Progenitor cell of endocrine pancreas (in vitro differentiated cells): ENCODE measurements around the gene OS9. TPM values are rescaled to one million over a fixed set of nuclear protein-coding genes. Genes with fewer than 3 reads are reported as not detected.

Source experiments
- DNase-seq: peaks from one replicate; pipeline ENCODE4 v3.0.0; 2021; ENCODE audit warnings: low spot score; ENCODE audit not compliant: unreplicated experiment
- H3K27ac Mint-ChIP-seq: 2 replicates; pipeline ENCODE4 v1.8.0; 2021; ENCODE audit warnings: mild to moderate bottlenecking, moderate library complexity, mixed read lengths
- H3K27me3 Mint-ChIP-seq: 2 replicates; pipeline ENCODE4 v1.8.0; 2021; ENCODE audit warnings: mixed read lengths
- H3K36me3 Mint-ChIP-seq: 2 replicates; pipeline ENCODE4 v1.8.0; 2022; ENCODE audit warnings: mixed read lengths; ENCODE audit not compliant: insufficient read depth
- H3K4me1 Mint-ChIP-seq: 2 replicates; pipeline ENCODE4 v1.8.0; 2021; ENCODE audit warnings: low read depth, mixed read lengths
- H3K4me3 Mint-ChIP-seq: 2 replicates; pipeline ENCODE4 v1.8.0; 2021; ENCODE audit warnings: low read depth, mild to moderate bottlenecking, moderate library complexity, mixed read lengths
- H3K9me3 Mint-ChIP-seq: 2 replicates; pipeline ENCODE4 v1.8.0; 2021; ENCODE audit warnings: low read depth, mixed read lengths
- total RNA-seq: library from RNA; stranded (reverse); gene quantifications from 2 replicates; pipeline ENCODE4 v1.2.1, GENCODE V29; 2021
- TF ChIP-seq, protein P1 (sequence below): fragments of 200-600 bp; sonication (generic); IDR thresholded peaks from one replicate; pipeline ENCODE4 v1.5.0; 2021; ENCODE audit warnings: antibody characterized with exemption, mild to moderate bottlenecking; ENCODE audit not compliant: unreplicated experiment

The OS9 gene
- total RNA-seq, 1 donor from 2014 or later, result 204 TPM

DNA sequence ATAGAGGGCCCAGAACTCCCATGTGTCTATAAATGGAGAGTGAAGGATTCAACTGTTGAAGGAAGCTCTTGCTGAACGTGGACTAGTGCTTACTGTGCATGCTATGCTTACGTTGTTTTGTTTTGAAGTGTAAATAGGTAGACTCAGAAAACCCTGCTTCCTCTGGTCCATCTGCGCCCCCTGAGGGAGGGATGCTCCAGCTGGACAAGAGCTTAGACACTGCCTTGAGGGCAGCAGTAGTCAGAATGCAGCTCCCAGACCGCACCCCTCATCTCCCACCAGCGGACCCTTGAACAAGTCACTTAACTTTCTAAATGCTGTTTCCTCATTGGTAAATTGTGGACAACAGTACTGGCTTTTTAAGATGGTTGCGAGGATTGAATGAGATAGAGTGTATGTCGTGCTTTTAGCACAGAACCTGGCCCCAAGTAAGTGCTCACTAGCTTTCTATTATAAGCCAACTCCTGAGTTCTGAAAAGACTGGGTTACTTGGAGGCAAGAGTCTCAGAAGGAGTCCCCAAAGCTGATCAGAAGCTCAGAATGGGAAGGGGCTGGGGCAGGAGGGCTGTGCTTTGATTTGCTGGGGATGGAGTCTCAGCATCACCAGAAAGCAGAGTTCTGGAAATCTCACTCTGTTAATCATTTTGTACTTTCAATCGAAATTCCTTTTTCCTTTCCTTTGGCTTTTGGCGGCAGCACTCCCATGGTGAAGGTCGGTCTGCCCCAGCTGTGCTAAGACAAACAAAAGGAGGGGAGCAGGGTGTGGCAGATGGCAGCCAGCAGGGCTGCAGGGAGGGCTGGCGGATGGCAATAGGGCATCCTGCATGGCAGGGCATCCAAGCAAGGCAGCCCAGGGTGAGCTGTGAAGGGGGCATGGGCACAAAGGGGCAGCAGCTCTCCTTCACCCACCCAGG, 29.0 kb downstream of the OS9 start:
- Mint-ChIP-seq H3K4me1 (peaks cover 5% of the 10 kb centered on the region), H3K4me3 (no peak overlapping the region), H3K27me3 (peaks cover 48% of the 10 kb centered on the region), H3K27ac (no peak overlapping the region), H3K9me3 (no peaks in the 10 kb centered on the region), H3K36me3 (peaks cover 13% of the 10 kb centered on the region)
- TF ChIP-seq, protein P1, sequence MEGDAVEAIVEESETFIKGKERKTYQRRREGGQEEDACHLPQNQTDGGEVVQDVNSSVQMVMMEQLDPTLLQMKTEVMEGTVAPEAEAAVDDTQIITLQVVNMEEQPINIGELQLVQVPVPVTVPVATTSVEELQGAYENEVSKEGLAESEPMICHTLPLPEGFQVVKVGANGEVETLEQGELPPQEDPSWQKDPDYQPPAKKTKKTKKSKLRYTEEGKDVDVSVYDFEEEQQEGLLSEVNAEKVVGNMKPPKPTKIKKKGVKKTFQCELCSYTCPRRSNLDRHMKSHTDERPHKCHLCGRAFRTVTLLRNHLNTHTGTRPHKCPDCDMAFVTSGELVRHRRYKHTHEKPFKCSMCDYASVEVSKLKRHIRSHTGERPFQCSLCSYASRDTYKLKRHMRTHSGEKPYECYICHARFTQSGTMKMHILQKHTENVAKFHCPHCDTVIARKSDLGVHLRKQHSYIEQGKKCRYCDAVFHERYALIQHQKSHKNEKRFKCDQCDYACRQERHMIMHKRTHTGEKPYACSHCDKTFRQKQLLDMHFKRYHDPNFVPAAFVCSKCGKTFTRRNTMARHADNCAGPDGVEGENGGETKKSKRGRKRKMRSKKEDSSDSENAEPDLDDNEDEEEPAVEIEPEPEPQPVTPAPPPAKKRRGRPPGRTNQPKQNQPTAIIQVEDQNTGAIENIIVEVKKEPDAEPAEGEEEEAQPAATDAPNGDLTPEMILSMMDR, result no peak
- no peak for DNase-seq

DNA sequence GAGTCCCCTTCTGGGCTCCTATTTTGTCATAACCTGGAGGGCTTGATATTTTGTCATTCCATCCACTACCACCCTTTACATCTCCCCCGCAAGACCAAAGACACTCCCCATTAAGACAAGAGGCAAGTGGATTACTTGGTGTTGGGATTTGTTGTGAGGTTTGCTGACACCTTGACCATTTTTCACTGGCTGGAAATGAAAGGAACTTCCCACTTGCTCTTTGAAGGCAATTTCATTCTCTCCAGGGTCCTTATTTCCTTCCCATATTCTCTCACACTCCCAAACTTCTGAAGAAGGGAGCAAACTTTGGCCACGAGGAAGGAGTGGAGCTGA, 29.7 kb downstream of the OS9 start:
- DNase-seq, result no peak
- no peaks in the 10 kb centered on the region for H3K9me3 Mint-ChIP-seq
- peaks cover 5% of the 10 kb centered on the region for H3K4me1 Mint-ChIP-seq
- TF ChIP-seq, protein P1, result no peak
- H3K27me3 Mint-ChIP-seq, result peaks cover 55% of the 10 kb centered on the region
- H3K4me3 Mint-ChIP-seq, result no peak overlapping the region
- H3K36me3 Mint-ChIP-seq, result peaks cover 9% of the 10 kb centered on the region
- H3K27ac Mint-ChIP-seq, result no peak overlapping the region

DNA sequence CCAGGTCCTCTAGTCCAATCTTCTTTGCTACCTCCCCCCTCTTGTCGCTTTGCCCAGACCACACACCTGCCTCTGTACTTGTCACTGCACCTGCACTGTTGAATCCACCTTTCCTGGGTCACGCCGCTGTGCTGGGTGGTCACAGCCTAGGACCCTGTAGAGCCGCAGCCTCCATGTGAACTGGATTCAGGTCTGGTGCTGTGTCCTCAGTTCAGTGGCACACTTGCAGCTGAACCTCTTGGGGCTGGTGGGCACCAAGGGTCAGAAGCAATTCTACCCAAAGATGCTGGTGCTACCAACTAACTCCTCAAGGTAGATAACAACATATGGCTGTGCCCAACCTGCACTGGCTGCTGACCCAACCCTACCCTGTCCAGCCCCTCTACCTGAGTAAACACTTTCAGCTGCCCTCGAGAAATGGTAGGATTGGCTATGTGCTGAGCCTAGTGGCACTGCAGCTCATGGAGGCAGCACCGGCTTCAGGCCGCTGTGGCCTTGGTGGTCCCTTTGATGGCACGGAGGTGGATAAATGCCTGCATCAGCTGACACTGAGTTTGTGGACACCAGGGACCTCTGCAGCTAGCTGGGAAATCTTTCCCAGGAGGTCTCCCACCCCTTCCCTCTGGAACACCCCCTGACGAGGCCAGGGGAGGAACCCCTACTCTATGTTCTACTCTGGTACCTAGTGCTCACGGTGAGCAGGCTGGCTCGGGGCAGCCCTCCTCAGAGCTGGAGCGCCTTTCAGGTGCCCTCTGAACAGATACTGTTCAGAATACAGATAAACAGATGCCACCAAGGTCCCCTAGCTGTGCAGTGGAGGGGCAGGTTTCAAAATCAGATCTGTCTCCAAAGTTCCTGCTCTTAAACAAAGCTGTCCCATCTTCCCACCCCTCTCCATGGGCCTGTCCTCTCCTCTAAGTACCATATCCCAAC, 30.3 kb downstream of the OS9 start:
- H3K9me3 Mint-ChIP-seq, result no peaks in the 10 kb centered on the region
- H3K4me3 Mint-ChIP-seq, result no peak overlapping the region
- H3K36me3 Mint-ChIP-seq, result peaks cover 7% of the 10 kb centered on the region
- TF ChIP-seq, protein P1, result no peak
- DNase-seq, result no peak
- peaks cover 61% of the 10 kb centered on the region for H3K27me3 Mint-ChIP-seq
- peaks cover 5% of the 10 kb centered on the region for H3K4me1 Mint-ChIP-seq
- H3K27ac Mint-ChIP-seq, result no peak overlapping the region

DNA sequence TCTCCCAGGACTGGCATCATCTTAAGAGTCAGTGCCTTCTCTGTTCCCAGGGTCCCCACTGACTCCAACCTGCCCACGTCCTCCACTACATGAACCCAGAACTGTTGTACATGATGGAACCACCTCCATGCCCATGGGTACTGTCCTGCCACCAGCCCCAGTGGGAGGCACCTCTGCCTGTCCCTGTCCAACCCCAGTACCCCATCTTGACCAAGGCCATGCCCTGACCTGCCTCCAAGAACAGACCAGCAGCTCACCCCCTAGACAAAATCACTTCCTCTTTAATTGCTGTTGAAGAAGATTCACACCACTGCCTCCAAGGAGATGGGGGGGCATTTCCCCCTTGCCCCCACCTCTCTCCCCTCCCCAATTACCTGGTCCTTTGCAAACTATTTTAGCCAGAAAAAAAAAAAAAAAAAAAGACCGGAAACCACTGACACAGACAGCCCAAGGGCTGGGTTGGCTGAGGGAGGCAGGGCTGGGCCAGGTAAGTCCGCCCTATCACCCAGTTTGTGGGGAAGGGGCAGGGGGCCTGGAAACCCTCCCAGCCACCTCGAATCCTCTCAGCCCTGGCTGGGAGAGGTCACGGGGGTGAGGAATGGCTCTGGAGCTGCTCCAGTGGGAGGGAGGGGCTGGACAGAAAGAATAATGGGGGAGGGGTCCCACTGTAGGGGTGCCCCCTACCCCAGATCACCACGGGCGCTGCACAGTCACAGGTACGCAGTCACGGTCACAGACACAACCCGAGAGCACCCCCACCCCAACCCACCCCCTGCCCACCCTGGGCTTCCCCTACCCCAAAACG, 31.2 kb downstream of the OS9 start:
- Mint-ChIP-seq H3K27me3 (peaks cover 70% of the 10 kb centered on the region), H3K36me3 (peaks cover 4% of the 10 kb centered on the region), H3K9me3 (no peaks in the 10 kb centered on the region), H3K27ac (peak overlapping the region; percentile 62), H3K4me3 (no peak overlapping the region), H3K4me1 (peaks cover 5% of the 10 kb centered on the region)
- no peak for DNase-seq
- TF ChIP-seq, protein P1, result no peak

DNA sequence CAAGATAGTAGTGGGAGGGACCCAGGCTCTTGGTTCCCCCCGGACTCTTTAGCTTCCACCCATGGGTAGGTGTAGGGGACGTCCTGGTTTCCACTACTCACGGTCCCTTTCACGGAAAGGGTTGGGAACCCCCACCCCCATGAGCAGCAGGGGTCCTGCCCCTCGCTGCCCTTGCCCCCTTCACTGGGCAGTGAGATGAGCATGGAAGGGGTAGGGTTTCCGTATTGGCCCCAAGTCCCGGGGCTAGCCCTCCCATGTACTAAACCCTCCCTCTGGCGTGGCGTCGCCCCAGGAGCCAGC, 31.9 kb downstream of the OS9 start:
- TF ChIP-seq, protein P1, result no peak
- H3K9me3 Mint-ChIP-seq, result no peaks in the 10 kb centered on the region
- DNase-seq, result no peak
- peaks cover 4% of the 10 kb centered on the region for H3K36me3 Mint-ChIP-seq
- H3K4me3 Mint-ChIP-seq, result peak overlapping the region; percentile 73
- H3K27me3 Mint-ChIP-seq, result peaks cover 77% of the 10 kb centered on the region
- no peak overlapping the region for H3K27ac Mint-ChIP-seq
- H3K4me1 Mint-ChIP-seq, result peaks cover 5% of the 10 kb centered on the region
